DOHH2 (cell line): ENCODE measurements around the gene STYXL2.

ENCODE experiments used
- H3F3A ChIP-seq: fragments of 200-600 bp; sonication (generic), shearing (Covaris generic); 2 replicates; pipeline ENCODE4 v1.6.0; 2016; ENCODE audit warnings: antibody characterized with exemption, mild to moderate bottlenecking; ENCODE audit not compliant: control insufficient read depth, insufficient read depth
- H3K27ac ChIP-seq: fragments of 200-600 bp; sonication (generic); 2 replicates; pipeline ENCODE4 v1.5.1; 2014; ENCODE audit warnings: low read depth, mild to moderate bottlenecking, low read length, moderate library complexity
- H3K27me3 ChIP-seq: fragments of 200-600 bp; sonication (generic); 2 replicates; pipeline ENCODE4 v1.6.1; 2014; ENCODE audit warnings: mild to moderate bottlenecking, low read length, mixed read lengths; ENCODE audit not compliant: control insufficient read depth
- H3K36me3 ChIP-seq: fragments of 200-600 bp; sonication (generic); 2 replicates; pipeline ENCODE4 v1.6.1; 2014; ENCODE audit warnings: mild to moderate bottlenecking, low read length, moderate library complexity, mixed read lengths; ENCODE audit not compliant: control insufficient read depth
- H3K4me1 ChIP-seq: fragments of 200-600 bp; sonication (generic); 2 replicates; pipeline ENCODE4 v1.6.1; 2014; ENCODE audit warnings: mild to moderate bottlenecking, low read length, mixed read lengths; ENCODE audit not compliant: control insufficient read depth
- H3K4me2 ChIP-seq: fragments of 200-600 bp; sonication (generic); 2 replicates; pipeline ENCODE4 v1.6.0; 2014; ENCODE audit warnings: mild to moderate bottlenecking, low read length, moderate library complexity
- H3K4me3 ChIP-seq: fragments of 200-600 bp; sonication (generic); 2 replicates; pipeline ENCODE4 v1.5.1; 2014; ENCODE audit warnings: mild to moderate bottlenecking, low read length, mixed read lengths
- H3K79me2 ChIP-seq: fragments of 200-600 bp; sonication (generic); 2 replicates; pipeline ENCODE4 v1.6.1; 2014; ENCODE audit warnings: mild to moderate bottlenecking, low read length, mixed read lengths; ENCODE audit not compliant: control insufficient read depth
- H3K9me2 ChIP-seq: fragments of 200-600 bp; sonication (generic); replicated peaks from 2 replicates; pipeline ENCODE4 v1.6.1; 2014; ENCODE audit warnings: mild to moderate bottlenecking, low read length, mixed read lengths; ENCODE audit not compliant: control insufficient read depth
- H3K9me3 ChIP-seq: fragments of 200-600 bp; sonication (generic); 2 replicates; pipeline ENCODE4 v1.6.1; 2014; ENCODE audit warnings: antibody characterized with exemption, low read length, mixed read lengths; ENCODE audit not compliant: control insufficient read depth, insufficient read depth
- H4K20me1 ChIP-seq: fragments of 200-600 bp; sonication (generic); 2 replicates; pipeline ENCODE4 v1.6.0; 2014; ENCODE audit warnings: low read depth, mild to moderate bottlenecking, antibody characterized with exemption, low read length, moderate library complexity; ENCODE audit not compliant: control insufficient read depth, insufficient read depth
- EZH2phosphoT487 ChIP-seq: fragments of 200-600 bp; sonication (generic); IDR thresholded peaks from 2 replicates; pipeline ENCODE4 v1.6.1; 2017; ENCODE audit warnings: borderline replicate concordance, mild to moderate bottlenecking, antibody characterized with exemption, low read length, moderate library complexity, mixed read lengths
- TF ChIP-seq, protein P1 (sequence below): fragments of 200-600 bp; sonication (generic); IDR thresholded peaks from one replicate; pipeline ENCODE4 v1.5.1; 2014; ENCODE audit warnings: antibody characterized with exemption, mild to moderate bottlenecking, low read depth, low read length; ENCODE audit not compliant: poor library complexity, severe bottlenecking

Gene STYXL2

GRCh38 chr1:167106119-167106461 lies 12.2 kb downstream of the STYXL2 start:
- H3K4me3 ChIP-seq, result peak overlapping the region; percentile 46
- no peaks in the 10 kb centered on the region for H3F3A ChIP-seq
- H3K27me3 ChIP-seq, result no peaks in the 10 kb centered on the region
- H3K4me2 ChIP-seq, result peak overlapping the region; percentile 63
- no peaks in the 10 kb centered on the region for H4K20me1 ChIP-seq
- no peak overlapping the region for H3K27ac ChIP-seq
- no peaks in the 10 kb centered on the region for H3K9me2 ChIP-seq
- H3K4me1 ChIP-seq, result peaks cover 43% of the 10 kb centered on the region
- peaks cover 8% of the 10 kb centered on the region; the same call in 1 of the 2 replicates for H3K9me3 ChIP-seq
- H3K36me3 ChIP-seq, result no peaks in the 10 kb centered on the region
- no peak for TF ChIP-seq EZH2phosphoT487
- TF ChIP-seq, protein P1, sequence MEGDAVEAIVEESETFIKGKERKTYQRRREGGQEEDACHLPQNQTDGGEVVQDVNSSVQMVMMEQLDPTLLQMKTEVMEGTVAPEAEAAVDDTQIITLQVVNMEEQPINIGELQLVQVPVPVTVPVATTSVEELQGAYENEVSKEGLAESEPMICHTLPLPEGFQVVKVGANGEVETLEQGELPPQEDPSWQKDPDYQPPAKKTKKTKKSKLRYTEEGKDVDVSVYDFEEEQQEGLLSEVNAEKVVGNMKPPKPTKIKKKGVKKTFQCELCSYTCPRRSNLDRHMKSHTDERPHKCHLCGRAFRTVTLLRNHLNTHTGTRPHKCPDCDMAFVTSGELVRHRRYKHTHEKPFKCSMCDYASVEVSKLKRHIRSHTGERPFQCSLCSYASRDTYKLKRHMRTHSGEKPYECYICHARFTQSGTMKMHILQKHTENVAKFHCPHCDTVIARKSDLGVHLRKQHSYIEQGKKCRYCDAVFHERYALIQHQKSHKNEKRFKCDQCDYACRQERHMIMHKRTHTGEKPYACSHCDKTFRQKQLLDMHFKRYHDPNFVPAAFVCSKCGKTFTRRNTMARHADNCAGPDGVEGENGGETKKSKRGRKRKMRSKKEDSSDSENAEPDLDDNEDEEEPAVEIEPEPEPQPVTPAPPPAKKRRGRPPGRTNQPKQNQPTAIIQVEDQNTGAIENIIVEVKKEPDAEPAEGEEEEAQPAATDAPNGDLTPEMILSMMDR, result no peak
- no peaks in the 10 kb centered on the region for H3K79me2 ChIP-seq

DNA sequence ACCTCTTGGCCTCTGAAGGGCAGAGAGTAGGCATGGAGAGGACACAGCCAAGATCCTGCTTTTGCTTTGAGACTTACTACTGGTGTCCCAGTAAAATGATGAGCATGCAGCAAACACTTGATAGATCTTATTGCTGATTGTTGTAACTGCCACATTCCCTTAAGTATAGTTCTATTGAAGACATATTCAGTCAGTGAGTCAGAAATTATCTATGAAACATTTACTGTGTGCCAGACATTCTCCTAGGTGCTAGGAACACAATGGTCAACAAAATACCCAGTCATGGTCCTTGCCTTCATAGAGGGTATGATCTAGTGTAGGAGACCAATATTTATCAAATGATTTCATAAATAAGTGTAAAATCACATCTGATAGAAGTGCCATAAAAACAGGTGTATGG lies 13.6 kb downstream of the STYXL2 start:
- no peaks in the 10 kb centered on the region for H3K36me3 ChIP-seq
- no peaks in the 10 kb centered on the region for H4K20me1 ChIP-seq
- H3F3A ChIP-seq, result no peaks in the 10 kb centered on the region
- H3K4me3 ChIP-seq, result no peak overlapping the region
- H3K4me2 ChIP-seq, result no peak overlapping the region
- H3K9me3 ChIP-seq, result peaks cover 8% of the 10 kb centered on the region; the same call in 1 of the 2 replicates
- H3K79me2 ChIP-seq, result no peaks in the 10 kb centered on the region
- H3K27me3 ChIP-seq, result peaks cover 3% of the 10 kb centered on the region; the same call in 1 of the 2 replicates
- TF ChIP-seq, protein P1, result no peak
- no peak for TF ChIP-seq EZH2phosphoT487
- peaks cover 43% of the 10 kb centered on the region for H3K4me1 ChIP-seq
- H3K27ac ChIP-seq, result no peak overlapping the region
- H3K9me2 ChIP-seq, result no peaks in the 10 kb centered on the region

- TF ChIP-seq, protein P1, result no peak
- TF ChIP-seq EZH2phosphoT487, result no peak
- Histone ChIP-seq H3K9me2 (no peaks in the 10 kb centered on the region), H3K4me3 (no peak overlapping the region)
These were observed 15.2 kb downstream of the STYXL2 start for GRCh38 chr1:167109125-167109524.

More at GRCh38 chr1:167109125-167109524, 15.2 kb downstream of the STYXL2 start:
- Histone ChIP-seq H3K27me3 (peaks cover 12% of the 10 kb centered on the region; the same call in 1 of the 2 replicates), H3K4me1 (peaks cover 40% of the 10 kb centered on the region), H3K9me3 (peaks cover 8% of the 10 kb centered on the region; the same call in 1 of the 2 replicates), H4K20me1 (no peaks in the 10 kb centered on the region), H3K4me2 (no peak overlapping the region), H3K79me2 (no peaks in the 10 kb centered on the region), H3F3A (no peaks in the 10 kb centered on the region), H3K36me3 (no peaks in the 10 kb centered on the region), H3K27ac (no peak overlapping the region)
